Measurements from ENCODE around the gene VRK3.

VRK3 gene

GRCh38 chr19:50044922-50045321 is 19.8 kb upstream of the VRK3 start:
- no peak overlapping the region for H3K4me3 ChIP-seq (ENCODE audit: low read depth, low read length)
- no peak for TF ChIP-seq CTCF (IDR thresholded peaks at IDR 0.05; ENCODE audit: insufficient read depth, low read depth, low read length, missing control alignments)
- no peak for DNase-seq (ENCODE audit: low read depth)

- no peak for DNase-seq (ENCODE audit: low read depth)
- H3K4me3 ChIP-seq (ENCODE audit: low read depth, low read length): no peak overlapping the region
- TF ChIP-seq CTCF (IDR thresholded peaks at IDR 0.05; ENCODE audit: insufficient read depth, low read depth, low read length, missing control alignments): no peak
These were observed 18.8 kb upstream of the VRK3 start for GRCh38 chr19:50043967-50044366.

- no peak for DNase-seq (ENCODE audit: low read depth)
- no peak overlapping the region for H3K4me3 ChIP-seq (ENCODE audit: low read depth, low read length)
- no peak for TF ChIP-seq CTCF (IDR thresholded peaks at IDR 0.05; ENCODE audit: insufficient read depth, low read depth, low read length, missing control alignments)
These were observed 17.3 kb upstream of the VRK3 start for GRCh38 chr19:50042363-50043024.

- no peak for TF ChIP-seq CTCF (IDR thresholded peaks at IDR 0.05; ENCODE audit: insufficient read depth, low read depth, low read length, missing control alignments)
These were observed 15.8 kb upstream of the VRK3 start for GRCh38 chr19:50040967-50041366.

GRCh38 chr19:50039968-50040367 is 14.8 kb upstream of the VRK3 start:
- no peak for TF ChIP-seq CTCF (IDR thresholded peaks at IDR 0.05; ENCODE audit: insufficient read depth, low read depth, low read length, missing control alignments)
- H3K4me3 ChIP-seq (ENCODE audit: low read depth, low read length): no peak overlapping the region
- DNase-seq (ENCODE audit: low read depth): no peak

More at GRCh38 chr19:50040967-50041366, 15.8 kb upstream of the VRK3 start:
- no peak for DNase-seq (ENCODE audit: low read depth)
- no peak overlapping the region for H3K4me3 ChIP-seq (ENCODE audit: low read depth, low read length)

- TF ChIP-seq CTCF (IDR thresholded peaks at IDR 0.05; ENCODE audit: insufficient read depth, low read depth, low read length, missing control alignments): no peak
- DNase-seq (ENCODE audit: low read depth): no peak
- no peak overlapping the region for H3K4me3 ChIP-seq (ENCODE audit: low read depth, low read length)
These were observed 11.7 kb upstream of the VRK3 start for GRCh38 chr19:50036908-50037307.

GRCh38 chr19:50030937-50031336 is 5.8 kb upstream of the VRK3 start:
- no peak for TF ChIP-seq CTCF (IDR thresholded peaks at IDR 0.05; ENCODE audit: insufficient read depth, low read depth, low read length, missing control alignments)
- DNase-seq (ENCODE audit: low read depth): no peak
- no peak overlapping the region for H3K4me3 ChIP-seq (ENCODE audit: low read depth, low read length)
